ENCODE results near the gene CCDC194. TPM values are rescaled to one million over a fixed set of nuclear protein-coding genes. Genes with fewer than 3 reads are reported as not detected.

Gene CCDC194
- total RNA-seq, result 0.86 TPM

DNA sequence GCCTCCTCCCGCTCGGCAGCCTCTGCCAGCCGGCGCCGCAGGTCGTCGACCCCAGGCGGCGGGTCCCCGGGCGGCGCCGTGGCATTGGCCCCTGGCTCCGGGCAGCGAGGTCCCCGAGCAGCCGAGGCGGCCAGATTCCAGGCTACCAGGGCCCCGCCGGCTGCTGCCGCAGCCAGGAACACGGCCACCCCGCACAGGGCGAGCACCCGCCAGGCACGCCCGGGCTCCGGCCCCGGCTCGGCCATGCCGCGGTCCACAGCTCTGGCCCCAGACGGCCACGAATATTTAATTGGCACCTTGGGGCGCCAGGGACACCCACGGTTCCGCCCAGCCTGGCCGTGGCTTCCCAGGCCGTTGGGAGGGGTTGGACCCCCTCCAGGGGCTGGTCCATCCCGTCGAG, at the start of gene CCDC194:
TSS of gene CCDC194 (minus strand) at position 283 of the 400 bp plus-strand sequence. CDS start at position 245, 38 bp downstream.
- DNase-seq (ENCODE audit: low spot score), result no peak

- no peak for DNase-seq (ENCODE audit: low spot score)
Observed at GRCh38 chr19:17441241-17442021, 47.4 kb upstream of the CCDC194 start.

DNA sequence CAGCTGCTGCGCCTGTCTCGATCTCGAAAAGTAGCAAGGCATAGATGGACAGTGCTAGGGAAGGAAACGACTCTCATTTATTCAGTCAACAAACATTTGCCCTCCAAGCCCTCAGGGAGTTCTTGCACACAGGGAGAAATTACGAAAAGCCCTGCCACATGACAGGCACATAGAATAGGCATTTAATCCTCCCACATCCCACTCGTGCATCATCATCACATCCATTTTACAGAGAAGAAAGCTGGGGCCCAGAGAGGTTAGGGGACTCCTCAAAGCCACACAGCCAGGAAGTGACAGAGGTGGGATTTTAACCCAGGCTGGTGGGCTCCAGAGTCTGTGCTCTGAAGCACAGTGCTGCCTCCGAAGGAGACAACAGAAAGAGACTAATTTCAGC, 42.9 kb upstream of the CCDC194 start:
- DNase-seq (ENCODE audit: low spot score), result no peak

DNA sequence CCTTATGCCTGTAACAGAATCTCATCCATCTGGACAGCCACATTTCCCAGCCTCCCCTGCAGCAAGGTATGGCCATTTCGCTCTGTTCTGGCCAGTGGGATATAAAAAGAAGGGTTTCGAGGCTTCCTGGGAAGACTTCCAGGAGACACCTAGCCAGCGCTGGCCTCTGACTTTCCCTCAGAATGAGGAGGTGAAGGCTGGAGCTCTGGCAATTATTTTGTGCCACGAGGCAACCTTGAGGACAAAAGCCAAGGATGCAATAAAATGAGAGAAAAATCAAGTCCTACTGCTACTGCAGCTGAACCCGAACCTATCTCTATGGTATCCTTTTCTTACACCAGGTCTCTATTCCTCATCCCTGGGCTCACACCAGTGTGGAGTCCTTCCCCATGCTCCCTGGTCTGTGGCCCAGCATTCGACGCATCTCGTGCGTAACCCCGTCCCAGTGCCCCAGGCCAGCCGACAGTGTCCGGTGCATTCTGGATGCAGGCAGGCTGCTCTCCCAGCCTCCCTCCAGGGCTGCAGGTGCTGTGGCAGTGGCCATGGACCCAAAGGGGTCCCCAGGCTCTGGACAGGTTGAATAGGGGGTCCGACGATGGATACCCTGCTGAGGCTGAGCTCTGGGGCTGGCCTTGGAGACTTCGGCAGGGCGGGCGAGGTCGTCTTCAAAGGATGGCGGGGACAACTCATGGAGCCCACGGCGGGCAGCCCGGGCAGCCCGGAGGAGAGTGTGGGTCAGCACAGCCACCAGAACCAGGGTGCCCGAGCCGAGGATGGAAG, 42.3 kb upstream of the CCDC194 start:
- no peak for DNase-seq (ENCODE audit: low spot score)

DNA sequence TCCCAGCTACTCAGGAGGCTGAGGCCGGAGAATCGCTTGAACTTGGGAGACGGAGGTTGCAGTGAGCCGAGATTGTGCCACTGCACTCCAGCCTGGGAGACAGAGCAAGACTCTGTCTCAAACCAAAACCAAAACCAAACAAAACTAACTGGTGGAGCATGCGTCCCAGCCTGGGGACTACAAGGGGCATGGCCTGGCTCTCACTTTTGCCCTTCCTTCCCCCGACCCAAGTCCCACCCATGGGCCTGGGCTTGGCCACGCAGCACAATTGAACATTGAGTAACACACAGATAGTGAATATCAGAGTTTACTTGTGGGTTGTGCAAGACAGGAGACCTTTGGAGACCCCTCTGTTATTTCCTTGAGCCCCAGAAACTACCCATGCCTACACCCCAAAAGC, 41.2 kb upstream of the CCDC194 start:
- DNase-seq (ENCODE audit: low spot score), result no peak

DNA sequence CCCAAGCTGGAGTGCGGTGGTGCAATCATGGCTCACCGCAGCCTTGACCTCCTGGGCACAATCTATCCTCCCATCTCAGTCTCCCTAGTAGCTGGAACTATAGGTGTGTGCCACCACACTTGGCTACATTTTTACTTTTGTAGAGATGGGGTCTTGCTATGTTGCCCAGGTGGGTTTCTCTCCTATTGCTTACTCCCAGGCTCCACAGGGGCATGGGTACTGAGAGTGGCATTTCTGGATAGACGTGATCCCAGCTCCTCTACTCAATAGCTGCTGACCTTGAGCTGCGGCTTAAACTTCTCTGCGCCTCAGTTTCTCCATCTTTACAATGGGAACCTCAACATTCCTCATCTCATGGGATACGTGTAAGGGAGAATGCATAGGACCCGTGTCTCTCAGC, 37.4 kb upstream of the CCDC194 start:
- DNase-seq (ENCODE audit: low spot score), result no peak

- DNase-seq (ENCODE audit: low spot score), result no peak
Observed at GRCh38 chr19:17429641-17430113, 35.7 kb upstream of the CCDC194 start.

DNA sequence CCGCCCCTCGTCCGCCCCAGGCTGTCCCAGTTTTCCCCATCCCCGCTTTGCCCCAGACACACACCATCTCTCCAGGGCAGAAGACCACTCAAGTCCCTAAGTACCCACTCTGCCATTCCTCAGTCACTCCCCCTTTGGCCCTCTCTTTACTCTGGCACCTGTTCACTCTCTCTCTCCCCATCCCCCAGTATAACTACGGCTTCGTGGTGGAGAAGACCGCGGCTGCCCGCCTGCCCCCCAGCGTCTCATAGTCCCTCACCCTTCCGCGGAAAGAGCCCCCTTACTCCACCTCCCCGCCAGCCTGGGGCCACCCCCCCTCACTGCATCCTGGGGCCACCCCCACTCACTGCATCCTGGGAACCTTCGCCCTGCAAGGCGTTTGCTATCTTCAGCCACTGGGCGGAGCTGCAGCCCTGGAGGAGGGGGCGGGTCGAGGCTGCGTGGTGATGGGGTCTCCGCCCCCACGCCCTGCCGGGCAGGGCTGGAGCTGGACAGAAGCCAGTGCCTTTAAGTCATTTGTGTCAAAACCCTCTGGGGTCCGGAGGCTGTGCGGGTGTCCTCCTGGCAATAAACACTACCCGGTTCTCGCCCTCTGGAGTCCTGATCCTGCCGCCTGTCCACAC, 30.9 kb upstream of the CCDC194 start:
- DNase-seq (ENCODE audit: low spot score), result no peak

- DNase-seq (ENCODE audit: low spot score), result no peak
Observed at GRCh38 chr19:17423429-17424208, 29.6 kb upstream of the CCDC194 start.

- no peak for DNase-seq (ENCODE audit: low spot score)
Observed at GRCh38 chr19:17421942-17422341, 27.9 kb upstream of the CCDC194 start.

DNA sequence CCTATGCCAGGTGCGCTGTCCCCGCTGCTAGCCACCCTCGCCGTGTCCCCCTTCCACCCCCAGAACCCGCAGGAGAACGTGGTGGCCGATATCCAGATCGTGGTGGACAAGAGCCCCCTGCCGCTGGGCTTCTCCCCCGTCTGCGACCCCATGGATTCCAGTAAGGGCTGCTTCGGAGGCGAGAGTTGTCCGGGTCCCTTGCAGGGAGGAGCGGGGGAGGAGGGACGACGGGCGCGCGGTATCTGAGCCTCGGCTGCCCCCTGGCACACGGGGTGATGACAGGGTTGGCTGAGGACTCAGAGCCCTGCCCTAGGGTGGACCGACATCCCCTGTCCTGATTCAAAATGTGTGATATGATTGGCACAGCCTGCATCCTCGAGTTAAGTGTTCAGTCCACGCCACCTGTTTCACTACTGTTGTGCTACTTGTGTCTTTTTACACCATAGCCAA, 26.5 kb upstream of the CCDC194 start:
- peak; percentile 62 for DNase-seq (ENCODE audit: low spot score)

DNA sequence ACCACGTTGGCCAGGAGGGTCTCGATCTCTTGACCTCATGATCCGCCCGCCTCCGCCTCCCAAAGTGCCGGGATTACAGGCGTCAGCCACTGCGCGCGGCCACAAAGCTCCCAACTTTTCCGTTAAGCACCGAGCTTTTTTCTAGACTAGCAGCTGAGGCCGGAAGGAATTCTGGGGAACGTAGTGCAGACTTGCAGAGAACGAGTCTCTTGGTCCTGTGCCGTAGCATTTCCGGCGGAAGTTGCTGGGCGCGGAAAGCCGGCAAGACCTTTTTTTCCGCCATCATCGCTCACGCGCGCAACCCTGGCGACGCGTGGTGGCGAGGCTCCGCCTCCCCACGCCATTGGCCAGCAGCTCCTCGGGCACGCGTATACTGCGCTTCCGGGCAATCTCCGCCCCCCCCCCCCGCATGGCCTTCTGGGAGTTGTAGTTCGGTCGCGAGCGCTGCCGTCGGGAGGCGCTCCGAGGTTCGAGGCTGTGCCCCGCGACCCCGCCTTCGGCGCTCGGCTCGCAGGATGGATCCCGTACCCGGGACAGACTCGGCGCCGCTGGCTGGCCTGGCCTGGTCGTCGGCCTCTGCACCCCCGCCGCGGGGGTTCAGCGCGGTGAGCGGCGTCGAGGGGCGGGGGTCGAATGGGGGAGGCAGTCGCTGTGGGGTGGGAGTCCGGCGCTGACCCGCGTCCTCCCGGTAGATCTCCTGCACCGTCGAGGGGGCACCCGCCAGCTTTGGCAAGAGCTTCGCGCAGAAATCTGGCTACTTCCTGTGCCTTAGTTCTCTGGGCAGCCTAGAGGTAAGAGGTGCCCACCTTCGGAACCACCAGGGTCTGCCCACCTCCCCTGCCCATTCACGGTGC, 25.9 kb upstream of the CCDC194 start, which contains the start of gene MVB12A:
TSS of gene MVB12A (plus strand) at position 427 of the 854 bp plus-strand sequence. CDS start at position 516, 89 bp downstream.
- DNase-seq (ENCODE audit: low spot score), result peak; percentile 98

DNA sequence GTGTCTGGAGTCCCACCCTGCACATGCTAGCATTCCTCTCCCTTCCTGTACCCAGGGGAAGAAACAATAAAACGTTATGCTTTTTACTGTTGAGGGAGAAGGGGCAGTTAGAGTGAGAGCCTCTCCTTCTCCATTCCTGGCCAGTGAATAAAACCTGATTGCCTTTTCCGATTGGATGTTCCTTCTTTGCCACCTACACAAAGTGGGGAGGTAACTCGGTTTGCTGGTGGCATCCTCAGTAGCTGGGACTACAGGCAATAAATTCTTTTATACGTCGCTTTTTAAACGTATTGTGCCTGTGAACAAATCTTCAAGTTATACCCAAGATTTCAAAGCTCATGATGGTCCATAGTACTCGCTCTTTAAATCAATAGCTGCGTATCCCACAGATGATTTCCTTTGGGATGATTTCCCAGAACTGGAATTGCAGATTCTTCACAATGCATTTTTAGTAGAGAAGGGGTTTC, 25.2 kb upstream of the CCDC194 start:
- no peak for DNase-seq (ENCODE audit: low spot score)

- no peak for DNase-seq (ENCODE audit: low spot score)
Observed at GRCh38 chr19:17418710-17419109, 24.7 kb upstream of the CCDC194 start.

GRCh38 chr19:17415121-17415520, 21.1 kb upstream of the CCDC194 start:
- DNase-seq (ENCODE audit: low spot score), result no peak

- no peak for DNase-seq (ENCODE audit: low spot score)
Observed at GRCh38 chr19:17414097-17414496, 20.1 kb upstream of the CCDC194 start.

GRCh38 chr19:17411801-17412200, 17.8 kb upstream of the CCDC194 start:
- DNase-seq (ENCODE audit: low spot score), result no peak

- no peak for DNase-seq (ENCODE audit: low spot score)
Observed at GRCh38 chr19:17409990-17410389, 16.0 kb upstream of the CCDC194 start.

GRCh38 chr19:17406887-17407196, 12.8 kb upstream of the CCDC194 start:
- no peak for DNase-seq (ENCODE audit: low spot score)

DNA sequence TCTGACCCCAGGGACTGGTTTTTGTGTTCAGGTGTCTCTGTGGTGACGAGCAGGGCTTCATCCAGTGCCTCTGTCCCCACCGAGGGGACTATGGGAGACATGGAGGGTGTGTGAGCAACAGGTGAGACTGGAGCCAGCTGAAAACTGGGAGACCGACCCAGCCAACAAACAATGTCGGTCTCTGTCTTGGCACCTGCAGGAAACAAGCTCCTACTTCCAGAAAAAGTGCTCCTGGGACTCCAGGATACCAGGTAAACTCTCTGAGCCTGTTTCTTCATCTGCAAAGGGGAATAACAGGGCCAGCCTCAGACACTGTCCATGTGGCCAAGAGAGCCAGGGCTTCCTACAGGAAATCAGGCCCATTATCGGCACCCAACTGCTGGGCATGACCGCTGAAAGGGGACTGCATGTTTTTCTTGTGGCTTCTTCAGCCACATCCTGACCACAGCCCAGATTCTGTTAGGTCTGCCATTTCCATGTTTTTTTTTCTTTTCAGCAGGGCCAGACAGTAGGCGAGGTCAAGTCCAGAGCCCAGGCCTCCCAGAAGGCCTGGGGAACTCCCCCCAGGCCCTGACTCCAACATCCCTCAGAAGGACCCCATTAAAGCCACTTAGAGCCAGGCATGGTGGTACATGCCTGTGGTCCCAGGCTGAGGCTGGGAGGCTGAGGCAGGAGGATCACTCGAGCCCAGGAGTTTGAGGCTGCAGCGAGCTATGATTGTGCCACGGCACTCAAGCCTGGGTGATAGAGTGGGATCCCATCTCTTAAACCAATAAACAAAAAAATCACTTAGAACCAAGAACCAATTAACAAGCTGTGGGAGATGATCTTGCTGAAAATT, 12.3 kb upstream of the CCDC194 start:
- no peak for DNase-seq (ENCODE audit: low spot score)

All from ureter (tissue), 1 donor.